Fibroblast of skin of back (primary cell): ENCODE data around the gene PHC1.
"Not testable (repeated sequence)": the region's sequence is repeated elsewhere in the genome, so short reads cannot be mapped to it uniquely, and the experiment has no call there.

Experiments
- DNase-seq: peaks from one replicate; pipeline ENCODE4 v3.0.0-alpha.2; 2013

Gene PHC1

GRCh38 chr12:8911606-8912268 is 2.6 kb upstream of the PHC1 start:
- DNase-seq = no peak

GRCh38 chr12:8912914-8913313 is 1.4 kb upstream of the PHC1 start:
- no peak for DNase-seq

- DNase-seq = no peak
Observed at GRCh38 chr12:8913702-8914032, 642 bp upstream of the PHC1 start.

GRCh38 chr12:8914716-8915526 is 612 bp downstream of the PHC1 start:
- DNase-seq = peak; percentile 30

GRCh38 chr12:8916154-8916553 is 1.8 kb downstream of the PHC1 start:
- no peak for DNase-seq

GRCh38 chr12:8917031-8917430 is 2.7 kb downstream of the PHC1 start:
- DNase-seq = no peak

GRCh38 chr12:8917751-8918150 is 3.4 kb downstream of the PHC1 start:
- no peak for DNase-seq

- not testable (repeated sequence) for DNase-seq
Observed at GRCh38 chr12:8919643-8920042, 5.3 kb downstream of the PHC1 start.

- no peak for DNase-seq
Observed at GRCh38 chr12:8922544-8922943, 8.2 kb downstream of the PHC1 start.

GRCh38 chr12:8930655-8931323 is 16.5 kb downstream of the PHC1 start:
- DNase-seq = not testable (repeated sequence)

GRCh38 chr12:8932464-8932863 is 18.2 kb downstream of the PHC1 start:
- not testable (repeated sequence) for DNase-seq

- not testable (repeated sequence) for DNase-seq
Observed at GRCh38 chr12:8934080-8934479, 19.8 kb downstream of the PHC1 start.

GRCh38 chr12:8936735-8937134 is 22.4 kb downstream of the PHC1 start:
- no peak for DNase-seq

GRCh38 chr12:8937842-8938442 is 23.6 kb downstream of the PHC1 start:
- not testable (repeated sequence) for DNase-seq

- DNase-seq = no peak
Observed at GRCh38 chr12:8941691-8942478, 27.6 kb downstream of the PHC1 start.

- DNase-seq = no peak
Observed at GRCh38 chr12:8943565-8944186, 29.4 kb downstream of the PHC1 start.

- DNase-seq = no peak
Observed at GRCh38 chr12:8946733-8947132, 32.4 kb downstream of the PHC1 start.

GRCh38 chr12:8947737-8948136 is 33.4 kb downstream of the PHC1 start:
- no peak for DNase-seq

- DNase-seq = peak; percentile 29
Observed at GRCh38 chr12:8948701-8949341, 34.5 kb downstream of the PHC1 start.

- DNase-seq = peak; percentile 96
Observed at GRCh38 chr12:8949342-8950220, 35.3 kb downstream of the PHC1 start, which contains the start of gene M6PR. Gene M6PR, minus strand, starts transcription at chr12:8949645. Its CDS starts 3,241 bp downstream, at chr12:8946404.
